ENCODE measurements around the gene ERMP1.
"Not testable (repeated sequence)": the region's sequence is repeated elsewhere in the genome, so short reads cannot be mapped to it uniquely, and the experiment has no call there.

The ERMP1 gene

DNA sequence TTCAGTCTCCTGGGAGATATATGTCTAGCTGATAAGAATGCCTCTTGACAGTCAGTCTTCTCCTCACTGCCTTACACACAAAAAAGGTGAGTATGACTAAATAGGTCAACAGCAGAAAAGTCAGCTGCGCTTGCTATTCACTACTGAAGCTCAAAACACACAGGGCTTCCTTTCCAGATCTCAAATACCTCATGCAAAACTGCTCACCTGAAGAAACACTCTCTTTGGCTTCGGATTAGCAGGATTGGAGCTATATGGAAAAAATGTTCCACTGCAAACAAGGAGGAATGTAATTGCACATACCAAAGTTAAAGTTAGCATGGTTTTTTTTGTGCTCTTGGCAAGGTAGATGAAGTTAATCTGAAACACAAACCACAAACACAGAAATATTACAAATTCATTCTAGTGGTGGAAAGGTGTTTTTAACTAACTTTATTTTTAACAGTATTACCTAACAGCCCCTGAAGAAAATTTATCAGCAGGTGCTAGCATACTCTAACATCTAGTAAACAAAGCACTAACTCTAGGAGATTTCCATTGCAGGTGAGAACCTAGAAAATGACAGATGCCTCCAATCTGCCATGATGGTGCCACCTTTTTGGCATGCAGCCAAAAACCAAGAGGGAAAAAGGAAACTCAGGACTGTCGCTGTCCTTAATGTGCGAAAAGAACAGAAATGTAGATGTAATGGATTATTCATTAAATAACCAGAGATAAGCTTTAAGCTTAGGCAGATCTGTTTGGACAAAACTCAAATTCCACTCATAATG lies 31.8 kb downstream of the ERMP1 start:
- H3K9me2 ChIP-seq (replicated peaks; ENCODE audit: insufficient read depth, low read length): no peaks in the 10 kb centered on the region
- no peaks in the 10 kb centered on the region; the same call in 1 of the 2 replicates for H3F3A ChIP-seq (ENCODE audit: insufficient read depth, low read length)
- peak; percentile 23 for DNase-seq
- TF ChIP-seq EZH2phosphoT487 (IDR thresholded peaks at IDR 0.05; ENCODE audit: low read length): no peak
- TF ChIP-seq, protein P1, sequence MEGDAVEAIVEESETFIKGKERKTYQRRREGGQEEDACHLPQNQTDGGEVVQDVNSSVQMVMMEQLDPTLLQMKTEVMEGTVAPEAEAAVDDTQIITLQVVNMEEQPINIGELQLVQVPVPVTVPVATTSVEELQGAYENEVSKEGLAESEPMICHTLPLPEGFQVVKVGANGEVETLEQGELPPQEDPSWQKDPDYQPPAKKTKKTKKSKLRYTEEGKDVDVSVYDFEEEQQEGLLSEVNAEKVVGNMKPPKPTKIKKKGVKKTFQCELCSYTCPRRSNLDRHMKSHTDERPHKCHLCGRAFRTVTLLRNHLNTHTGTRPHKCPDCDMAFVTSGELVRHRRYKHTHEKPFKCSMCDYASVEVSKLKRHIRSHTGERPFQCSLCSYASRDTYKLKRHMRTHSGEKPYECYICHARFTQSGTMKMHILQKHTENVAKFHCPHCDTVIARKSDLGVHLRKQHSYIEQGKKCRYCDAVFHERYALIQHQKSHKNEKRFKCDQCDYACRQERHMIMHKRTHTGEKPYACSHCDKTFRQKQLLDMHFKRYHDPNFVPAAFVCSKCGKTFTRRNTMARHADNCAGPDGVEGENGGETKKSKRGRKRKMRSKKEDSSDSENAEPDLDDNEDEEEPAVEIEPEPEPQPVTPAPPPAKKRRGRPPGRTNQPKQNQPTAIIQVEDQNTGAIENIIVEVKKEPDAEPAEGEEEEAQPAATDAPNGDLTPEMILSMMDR (IDR thresholded peaks at IDR 0.05; ENCODE audit: low read length): no peak
- no peak for TF ChIP-seq EZH2 (optimal IDR thresholded peaks at IDR 0.05; ENCODE audit: low read depth, low read length)
- H3K4me2 ChIP-seq (ENCODE audit: low read depth, low read length): no peak overlapping the region
- H3K79me2 ChIP-seq (ENCODE audit: low read length): no peaks in the 10 kb centered on the region
- peaks cover 4% of the 10 kb centered on the region; the same call in 1 of the 2 replicates for H3K36me3 ChIP-seq (replicated peaks; ENCODE audit: insufficient read depth, low read length)
- H3K27me3 ChIP-seq (replicated peaks; ENCODE audit: insufficient read depth, low read length): no peaks in the 10 kb centered on the region
- H3K9me3 ChIP-seq (replicated peaks; ENCODE audit: insufficient read depth, low read length): no peaks in the 10 kb centered on the region
- no peak overlapping the region for H3K4me3 ChIP-seq (ENCODE audit: low read length)
- no peaks in the 10 kb centered on the region for H4K20me1 ChIP-seq (ENCODE audit: insufficient read depth, low read length)
- H3K4me1 ChIP-seq (ENCODE audit: low read length): no peaks in the 10 kb centered on the region
- peak overlapping the region; percentile 14; the same call in 1 of the 2 replicates for H3K27ac ChIP-seq (ENCODE audit: low read length)
- H3K9ac ChIP-seq (ENCODE audit: low read length): no peak overlapping the region
- no peak overlapping the region for H2AFZ ChIP-seq (ENCODE audit: low read length)

DNA sequence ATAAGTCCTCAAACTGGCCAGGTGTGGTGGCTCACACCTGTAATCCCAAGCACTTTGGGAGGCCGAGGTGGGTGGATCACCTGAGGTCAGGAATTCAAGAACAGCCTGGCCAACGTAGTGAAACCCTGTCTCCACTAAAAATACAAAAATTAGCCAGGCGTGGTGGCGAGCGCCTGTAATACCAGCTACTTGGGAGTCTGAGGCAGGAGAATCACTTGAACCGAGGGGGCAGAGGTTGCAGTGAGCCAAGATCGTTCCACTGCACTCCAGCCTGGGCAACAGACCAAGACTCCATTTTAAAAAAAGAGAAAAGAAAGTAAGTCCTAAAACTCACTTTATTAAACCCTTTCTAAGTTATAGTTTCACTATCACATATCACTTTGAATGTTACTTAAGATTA lies 32.5 kb downstream of the ERMP1 start:
- not testable (repeated sequence) for H3K9me3 ChIP-seq (replicated peaks; ENCODE audit: insufficient read depth, low read length); DNase-seq; H3K36me3 ChIP-seq (replicated peaks; ENCODE audit: insufficient read depth, low read length); H2AFZ ChIP-seq (ENCODE audit: low read length); H3K9me2 ChIP-seq (replicated peaks; ENCODE audit: insufficient read depth, low read length); H3K4me3 ChIP-seq (ENCODE audit: low read length); H3K79me2 ChIP-seq (ENCODE audit: low read length); H3K9ac ChIP-seq (ENCODE audit: low read length); H3K27ac ChIP-seq (ENCODE audit: low read length); H4K20me1 ChIP-seq (ENCODE audit: insufficient read depth, low read length); H3K4me1 ChIP-seq (ENCODE audit: low read length); H3F3A ChIP-seq (ENCODE audit: insufficient read depth, low read length); H3K27me3 ChIP-seq (replicated peaks; ENCODE audit: insufficient read depth, low read length); H3K4me2 ChIP-seq (ENCODE audit: low read depth, low read length)

DNA sequence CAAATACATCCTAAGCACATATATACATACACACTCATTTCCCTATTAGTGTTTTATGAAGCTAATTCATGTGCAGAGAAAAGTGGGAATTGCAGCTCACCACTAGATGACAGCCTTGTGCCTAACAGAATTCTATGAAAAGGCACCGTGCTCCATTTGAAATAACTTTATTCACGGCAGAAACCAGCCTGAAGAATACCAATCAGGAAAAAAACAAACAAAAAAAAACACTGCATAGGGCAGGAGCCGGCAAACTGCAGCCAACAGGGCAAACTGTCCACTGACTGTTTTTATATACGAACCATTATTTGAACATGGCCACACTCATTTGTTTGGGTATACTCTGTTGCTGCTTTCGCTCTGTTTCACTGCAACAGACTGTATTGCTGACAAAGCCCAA lies 33.6 kb downstream of the ERMP1 start:
- no peak for DNase-seq
- Histone ChIP-seq H3K4me3 (ENCODE audit: low read length) (no peak overlapping the region), H3K27ac (ENCODE audit: low read length) (no peak overlapping the region), H3F3A (ENCODE audit: insufficient read depth, low read length) (no peaks in the 10 kb centered on the region; the same call in 1 of the 2 replicates), H3K9me3 (replicated peaks; ENCODE audit: insufficient read depth, low read length) (no peaks in the 10 kb centered on the region), H3K9ac (ENCODE audit: low read length) (no peak overlapping the region), H3K27me3 (replicated peaks; ENCODE audit: insufficient read depth, low read length) (no peaks in the 10 kb centered on the region), H2AFZ (ENCODE audit: low read length) (no peak overlapping the region), H3K4me1 (ENCODE audit: low read length) (no peaks in the 10 kb centered on the region), H3K9me2 (replicated peaks; ENCODE audit: insufficient read depth, low read length) (no peaks in the 10 kb centered on the region), H3K4me2 (ENCODE audit: low read depth, low read length) (no peak overlapping the region), H3K79me2 (ENCODE audit: low read length) (no peaks in the 10 kb centered on the region), H4K20me1 (ENCODE audit: insufficient read depth, low read length) (no peaks in the 10 kb centered on the region), H3K36me3 (replicated peaks; ENCODE audit: insufficient read depth, low read length) (peaks cover 4% of the 10 kb centered on the region; the same call in 1 of the 2 replicates)
- TF ChIP-seq, protein P1 (IDR thresholded peaks at IDR 0.05; ENCODE audit: low read length): peak; percentile 20; the same call in 1 of the 2 replicates
- no peak for TF ChIP-seq EZH2 (optimal IDR thresholded peaks at IDR 0.05; ENCODE audit: low read depth, low read length)

DNA sequence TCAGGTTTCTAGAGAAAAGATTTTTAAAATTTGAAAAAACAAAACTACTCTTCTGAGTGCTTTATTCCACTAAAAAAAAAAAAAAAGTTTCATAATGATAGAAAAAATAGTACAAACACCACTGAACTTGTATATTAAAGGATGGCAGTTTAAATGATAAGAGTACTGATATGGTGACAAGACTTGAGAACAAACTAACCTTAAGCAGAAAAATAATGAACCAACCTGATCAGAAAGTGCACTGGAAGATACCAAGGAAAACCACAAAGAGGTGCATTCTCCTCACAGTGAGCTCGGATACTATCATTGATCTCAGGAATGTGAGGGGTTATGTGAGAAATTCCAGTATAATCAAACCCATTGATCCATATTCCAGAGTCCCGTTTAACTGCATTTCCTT lies 34.3 kb downstream of the ERMP1 start:
- no peak for DNase-seq
- Histone ChIP-seq H3K9ac (ENCODE audit: low read length) (no peak overlapping the region), H4K20me1 (ENCODE audit: insufficient read depth, low read length) (no peaks in the 10 kb centered on the region), H3K27me3 (replicated peaks; ENCODE audit: insufficient read depth, low read length) (no peaks in the 10 kb centered on the region), H3K4me3 (ENCODE audit: low read length) (no peak overlapping the region), H3K4me2 (ENCODE audit: low read depth, low read length) (no peak overlapping the region), H3K36me3 (replicated peaks; ENCODE audit: insufficient read depth, low read length) (peaks cover 4% of the 10 kb centered on the region; the same call in 1 of the 2 replicates), H2AFZ (ENCODE audit: low read length) (no peak overlapping the region), H3K27ac (ENCODE audit: low read length) (no peak overlapping the region), H3K4me1 (ENCODE audit: low read length) (no peaks in the 10 kb centered on the region), H3K9me2 (replicated peaks; ENCODE audit: insufficient read depth, low read length) (no peaks in the 10 kb centered on the region), H3F3A (ENCODE audit: insufficient read depth, low read length) (no peaks in the 10 kb centered on the region; the same call in 1 of the 2 replicates), H3K79me2 (ENCODE audit: low read length) (0 out of 2 replicates have a peak, but pooled peaks cover under 1% of the 10 kb centered on the region), H3K9me3 (replicated peaks; ENCODE audit: insufficient read depth, low read length) (no peaks in the 10 kb centered on the region)
- TF ChIP-seq EZH2 (optimal IDR thresholded peaks at IDR 0.05; ENCODE audit: low read depth, low read length) (no peak), EZH2phosphoT487 (IDR thresholded peaks at IDR 0.05; ENCODE audit: low read length) (no peak)
- TF ChIP-seq, protein P1 (IDR thresholded peaks at IDR 0.05; ENCODE audit: low read length): no peak
